ENCODE data around the gene GPR27. TPM values are rescaled to one million over a fixed set of nuclear protein-coding genes. Genes with fewer than 3 reads are reported as not detected.
A peak's percentile ranks its signal among the peaks of the same experiment; 100 is the strongest.

Gene GPR27
- total and polyA plus RNA-seq, 2 experiments from 2014 or later, result 7.8 to 11.8 TPM

- no peak for ATAC-seq
- Histone ChIP-seq H3K27me3 (ENCODE audit: insufficient read depth) (peaks cover 31% of the 10 kb centered on the region), H3K36me3 (ENCODE audit: insufficient read depth) (no peaks in the 10 kb centered on the region), H3K9me2 (ENCODE audit: insufficient read depth) (no peaks in the 10 kb centered on the region), H2AFZ (no peak overlapping the region), H3K79me2 (replicated peaks; ENCODE audit: insufficient read depth) (peaks cover 6% of the 10 kb centered on the region; the same call in 1 of the 2 replicates), H3K4me3 (peak overlapping the region; percentile 82), H3K27ac (ENCODE audit: low read depth) (no peak overlapping the region), H3K4me1 (ENCODE audit: insufficient read depth) (peaks cover 15% of the 10 kb centered on the region), H3F3A (replicated peaks; ENCODE audit: low read depth) (0 out of 2 replicates have a peak, but pooled peaks cover 5% of the 10 kb centered on the region), H3K4me2 (peak overlapping the region; percentile 98), H4K20me1 (replicated peaks; ENCODE audit: insufficient read depth) (peaks cover 4% of the 10 kb centered on the region; the same call in 1 of the 2 replicates)
- no peak for DNase-seq (ENCODE audit: low spot score)
- H3K27me3 Mint-ChIP-seq (ENCODE audit: insufficient read depth, low read depth, poor library complexity), result peaks cover 34% of the 10 kb centered on the region
- peak overlapping the region; percentile 78 for H3K4me3 Mint-ChIP-seq
- TF ChIP-seq ZNF114 (CRISPR knock-in tag; IDR thresholded peaks at IDR 0.05), result no peak
- TF ChIP-seq, protein P1, sequence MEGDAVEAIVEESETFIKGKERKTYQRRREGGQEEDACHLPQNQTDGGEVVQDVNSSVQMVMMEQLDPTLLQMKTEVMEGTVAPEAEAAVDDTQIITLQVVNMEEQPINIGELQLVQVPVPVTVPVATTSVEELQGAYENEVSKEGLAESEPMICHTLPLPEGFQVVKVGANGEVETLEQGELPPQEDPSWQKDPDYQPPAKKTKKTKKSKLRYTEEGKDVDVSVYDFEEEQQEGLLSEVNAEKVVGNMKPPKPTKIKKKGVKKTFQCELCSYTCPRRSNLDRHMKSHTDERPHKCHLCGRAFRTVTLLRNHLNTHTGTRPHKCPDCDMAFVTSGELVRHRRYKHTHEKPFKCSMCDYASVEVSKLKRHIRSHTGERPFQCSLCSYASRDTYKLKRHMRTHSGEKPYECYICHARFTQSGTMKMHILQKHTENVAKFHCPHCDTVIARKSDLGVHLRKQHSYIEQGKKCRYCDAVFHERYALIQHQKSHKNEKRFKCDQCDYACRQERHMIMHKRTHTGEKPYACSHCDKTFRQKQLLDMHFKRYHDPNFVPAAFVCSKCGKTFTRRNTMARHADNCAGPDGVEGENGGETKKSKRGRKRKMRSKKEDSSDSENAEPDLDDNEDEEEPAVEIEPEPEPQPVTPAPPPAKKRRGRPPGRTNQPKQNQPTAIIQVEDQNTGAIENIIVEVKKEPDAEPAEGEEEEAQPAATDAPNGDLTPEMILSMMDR (conservative IDR thresholded peaks at IDR 0.05; ENCODE audit: low read depth in 2 of 2), result no peak
- peak; percentile 34 for TF ChIP-seq EZH2 (IDR thresholded peaks at IDR 0.05; ENCODE audit: low read depth, unreplicated experiment)
- no peaks in the 10 kb centered on the region; the same call in 2 of the 3 replicates for H3K36me3 Mint-ChIP-seq (ENCODE audit: low read depth)
- peaks cover 28% of the 10 kb centered on the region for H3K4me1 Mint-ChIP-seq
- no peak overlapping the region for H3K27ac Mint-ChIP-seq
- H3K9me3 Mint-ChIP-seq, result no peaks in the 10 kb centered on the region; the same call in 2 of the 3 replicates
These were observed 29.5 kb upstream of the GPR27 start for GRCh38 chr3:71724171-71724453.

GRCh38 chr3:71724584-71725270 lies 28.9 kb upstream of the GPR27 start:
- Histone ChIP-seq H3K27me3 (ENCODE audit: insufficient read depth) (peaks cover 31% of the 10 kb centered on the region), H3F3A (replicated peaks; ENCODE audit: low read depth) (0 out of 2 replicates have a peak, but pooled peaks cover 5% of the 10 kb centered on the region), H3K79me2 (replicated peaks; ENCODE audit: insufficient read depth) (peaks cover 6% of the 10 kb centered on the region; the same call in 1 of the 2 replicates), H4K20me1 (replicated peaks; ENCODE audit: insufficient read depth) (peaks cover 4% of the 10 kb centered on the region; the same call in 1 of the 2 replicates), H3K4me1 (ENCODE audit: insufficient read depth) (peaks cover 18% of the 10 kb centered on the region), H3K27ac (ENCODE audit: low read depth) (no peak overlapping the region), H3K9me2 (ENCODE audit: insufficient read depth) (no peaks in the 10 kb centered on the region), H3K4me3 (peak overlapping the region; percentile 82), H3K36me3 (ENCODE audit: insufficient read depth) (no peaks in the 10 kb centered on the region), H3K4me2 (peak overlapping the region; percentile 98), H2AFZ (peak overlapping the region; percentile 91)
- Mint-ChIP-seq H3K4me1 (peaks cover 35% of the 10 kb centered on the region), H3K36me3 (ENCODE audit: low read depth) (no peaks in the 10 kb centered on the region; the same call in 2 of the 3 replicates), H3K4me3 (peak overlapping the region; percentile 78), H3K9me3 (no peaks in the 10 kb centered on the region; the same call in 2 of the 3 replicates), H3K27ac (no peak overlapping the region), H3K27me3 (ENCODE audit: insufficient read depth, low read depth, poor library complexity) (peaks cover 33% of the 10 kb centered on the region)
- DNase-seq (ENCODE audit: low spot score) (peak; percentile 60), ATAC-seq (peak; percentile 29)
- TF ChIP-seq, protein P1 (conservative IDR thresholded peaks at IDR 0.05; ENCODE audit: low read depth in 2 of 2), result no peak
- TF ChIP-seq ZNF331 (CRISPR knock-in tag; IDR thresholded peaks at IDR 0.05; ENCODE audit: low read depth) (no peak), EZH2phosphoT487 (IDR thresholded peaks at IDR 0.05; ENCODE audit: unreplicated experiment) (no peak), POLR2AphosphoS5 (IDR thresholded peaks at IDR 0.05; ENCODE audit: low read depth) (no peak), ETS1 (IDR thresholded peaks at IDR 0.05) (no peak), CREB1 (CRISPR knock-in tag; IDR thresholded peaks at IDR 0.05; ENCODE audit: low read depth) (no peak), NANOG (IDR thresholded peaks at IDR 0.05; ENCODE audit: borderline replicate concordance) (no peak), EZH2 (IDR thresholded peaks at IDR 0.05; ENCODE audit: low read depth, unreplicated experiment) (no peak), JUNB (IDR thresholded peaks at IDR 0.05; ENCODE audit: unreplicated experiment) (no peak), ZNF114 (CRISPR knock-in tag; IDR thresholded peaks at IDR 0.05) (no peak)
